Myocyte (in vitro differentiated cells): ENCODE results near the gene MPV17. TPM values are rescaled to one million over a fixed set of nuclear protein-coding genes. Genes with fewer than 3 reads are reported as not detected.
"Not testable (repeated sequence)": the region's sequence is repeated elsewhere in the genome, so short reads cannot be mapped to it uniquely, and the experiment has no call there.

ENCODE experiments used
- DNase-seq: peaks from one replicate; pipeline ENCODE4 v3.0.0-alpha.2; 2012; ENCODE audit warnings: low read depth
- total RNA-seq: library from RNA; depleted of rRNA; stranded (reverse); fragments of >200 nt; gene quantifications from 2 replicates; pipeline ENCODE4 v1.2.3, GENCODE V29; 2014

The MPV17 gene
- total RNA-seq, 1 donor from 2014 or later: 108 TPM

GRCh38 chr2:27268296-27268695 lies 54.6 kb downstream of the MPV17 start:
- not testable (repeated sequence) for DNase-seq

GRCh38 chr2:27265536-27265870 lies 57.4 kb downstream of the MPV17 start:
- no peak for DNase-seq

- peak; percentile 72 for DNase-seq
These were observed 58.0 kb downstream of the MPV17 start for GRCh38 chr2:27264753-27265535.

GRCh38 chr2:27264253-27264752 lies 58.6 kb downstream of the MPV17 start:
- DNase-seq: no peak

GRCh38 chr2:27263287-27264252 lies 59.3 kb downstream of the MPV17 start:
- DNase-seq: no peak

- peak; percentile 36 for DNase-seq
These were observed 60.3 kb downstream of the MPV17 start, which contains the start of gene SLC30A3 for GRCh38 chr2:27262379-27263286. Gene SLC30A3 (minus strand): TSS chr2:27263047. CDS start chr2:27262906, 141 bp downstream.

- no peak for DNase-seq
These were observed 61.0 kb downstream of the MPV17 start for GRCh38 chr2:27261926-27262298.

GRCh38 chr2:27261241-27261925 lies 61.5 kb downstream of the MPV17 start:
- DNase-seq: no peak

Other genes starting within 250 kb of the MPV17 start
- gene EMILIN1, start 244.5 kb downstream of the MPV17 start, total RNA-seq: 4.3 and 6.8 TPM in 2 replicates
- gene KHK, start 236.3 kb downstream of the MPV17 start, total RNA-seq: 0.21 and 0.24 TPM in 2 replicates
- 0.27 and 0.62 TPM in 2 replicates for gene CGREF1, start 204.0 kb downstream of the MPV17 start, total RNA-seq
- gene ABHD1, start 199.3 kb downstream of the MPV17 start, total RNA-seq: not detected in 2 replicates
- gene PREB, start 188.5 kb downstream of the MPV17 start, total RNA-seq: 80.0 and 90.0 TPM in 2 replicates
- gene PRR30, start 183.7 kb downstream of the MPV17 start, total RNA-seq: not detected in 2 replicates
- not detected in 2 replicates for gene TCF23, start 174.1 kb downstream of the MPV17 start, total RNA-seq
- 188 and 203 TPM in 2 replicates for gene ATRAID, start 111.1 kb downstream of the MPV17 start, total RNA-seq
- gene SLC5A6, start 110.8 kb downstream of the MPV17 start, total RNA-seq: 31.2 and 36.2 TPM in 2 replicates
- gene CAD, start 105.7 kb downstream of the MPV17 start, total RNA-seq: 22.8 and 24.9 TPM in 2 replicates
- gene SLC30A3, start 60.0 kb downstream of the MPV17 start, total RNA-seq: 0.03 TPM in 1 of 2 replicates, not detected in the other
- gene DNAJC5G, start 47.7 kb downstream of the MPV17 start, total RNA-seq: not detected in 2 replicates
- gene TRIM54, start 40.7 kb downstream of the MPV17 start, total RNA-seq: 74.0 and 105 TPM in 2 replicates
- gene UCN, start 14.7 kb downstream of the MPV17 start, total RNA-seq: 2.4 and 6.6 TPM in 2 replicates
- 45.8 and 46.9 TPM in 2 replicates for gene GTF3C2, start 33.7 kb upstream of the MPV17 start, total RNA-seq
- gene EIF2B4, start 47.2 kb upstream of the MPV17 start, total RNA-seq: 29.7 and 32.2 TPM in 2 replicates
- gene SNX17, start 47.5 kb upstream of the MPV17 start, total RNA-seq: 155 and 159 TPM in 2 replicates
- gene ZNF513, start 57.6 kb upstream of the MPV17 start, total RNA-seq: 11.1 and 15.3 TPM in 2 replicates
- 68.0 and 72.4 TPM in 2 replicates for gene PPM1G, start 86.5 kb upstream of the MPV17 start, total RNA-seq
- 168 and 169 TPM in 2 replicates for gene NRBP1, start 105.5 kb upstream of the MPV17 start, total RNA-seq
- not detected in 2 replicates for gene KRTCAP3, start 119.3 kb upstream of the MPV17 start, total RNA-seq
- gene IFT172, start 166.6 kb upstream of the MPV17 start, total RNA-seq: 4.3 and 9.5 TPM in 2 replicates
- 6.1 and 6.2 TPM in 2 replicates for gene FNDC4, start 172.1 kb upstream of the MPV17 start, total RNA-seq
- not detected in 2 replicates for gene GCKR, start 173.7 kb upstream of the MPV17 start, total RNA-seq